ENCODE data around the gene SLX4.
"Not testable (repeated sequence)": the region's sequence is repeated elsewhere in the genome, so short reads cannot be mapped to it uniquely, and the experiment has no call there.

The SLX4 gene, protein sequence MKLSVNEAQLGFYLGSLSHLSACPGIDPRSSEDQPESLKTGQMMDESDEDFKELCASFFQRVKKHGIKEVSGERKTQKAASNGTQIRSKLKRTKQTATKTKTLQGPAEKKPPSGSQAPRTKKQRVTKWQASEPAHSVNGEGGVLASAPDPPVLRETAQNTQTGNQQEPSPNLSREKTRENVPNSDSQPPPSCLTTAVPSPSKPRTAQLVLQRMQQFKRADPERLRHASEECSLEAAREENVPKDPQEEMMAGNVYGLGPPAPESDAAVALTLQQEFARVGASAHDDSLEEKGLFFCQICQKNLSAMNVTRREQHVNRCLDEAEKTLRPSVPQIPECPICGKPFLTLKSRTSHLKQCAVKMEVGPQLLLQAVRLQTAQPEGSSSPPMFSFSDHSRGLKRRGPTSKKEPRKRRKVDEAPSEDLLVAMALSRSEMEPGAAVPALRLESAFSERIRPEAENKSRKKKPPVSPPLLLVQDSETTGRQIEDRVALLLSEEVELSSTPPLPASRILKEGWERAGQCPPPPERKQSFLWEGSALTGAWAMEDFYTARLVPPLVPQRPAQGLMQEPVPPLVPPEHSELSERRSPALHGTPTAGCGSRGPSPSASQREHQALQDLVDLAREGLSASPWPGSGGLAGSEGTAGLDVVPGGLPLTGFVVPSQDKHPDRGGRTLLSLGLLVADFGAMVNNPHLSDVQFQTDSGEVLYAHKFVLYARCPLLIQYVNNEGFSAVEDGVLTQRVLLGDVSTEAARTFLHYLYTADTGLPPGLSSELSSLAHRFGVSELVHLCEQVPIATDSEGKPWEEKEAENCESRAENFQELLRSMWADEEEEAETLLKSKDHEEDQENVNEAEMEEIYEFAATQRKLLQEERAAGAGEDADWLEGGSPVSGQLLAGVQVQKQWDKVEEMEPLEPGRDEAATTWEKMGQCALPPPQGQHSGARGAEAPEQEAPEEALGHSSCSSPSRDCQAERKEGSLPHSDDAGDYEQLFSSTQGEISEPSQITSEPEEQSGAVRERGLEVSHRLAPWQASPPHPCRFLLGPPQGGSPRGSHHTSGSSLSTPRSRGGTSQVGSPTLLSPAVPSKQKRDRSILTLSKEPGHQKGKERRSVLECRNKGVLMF (N-terminal part only)

DNA sequence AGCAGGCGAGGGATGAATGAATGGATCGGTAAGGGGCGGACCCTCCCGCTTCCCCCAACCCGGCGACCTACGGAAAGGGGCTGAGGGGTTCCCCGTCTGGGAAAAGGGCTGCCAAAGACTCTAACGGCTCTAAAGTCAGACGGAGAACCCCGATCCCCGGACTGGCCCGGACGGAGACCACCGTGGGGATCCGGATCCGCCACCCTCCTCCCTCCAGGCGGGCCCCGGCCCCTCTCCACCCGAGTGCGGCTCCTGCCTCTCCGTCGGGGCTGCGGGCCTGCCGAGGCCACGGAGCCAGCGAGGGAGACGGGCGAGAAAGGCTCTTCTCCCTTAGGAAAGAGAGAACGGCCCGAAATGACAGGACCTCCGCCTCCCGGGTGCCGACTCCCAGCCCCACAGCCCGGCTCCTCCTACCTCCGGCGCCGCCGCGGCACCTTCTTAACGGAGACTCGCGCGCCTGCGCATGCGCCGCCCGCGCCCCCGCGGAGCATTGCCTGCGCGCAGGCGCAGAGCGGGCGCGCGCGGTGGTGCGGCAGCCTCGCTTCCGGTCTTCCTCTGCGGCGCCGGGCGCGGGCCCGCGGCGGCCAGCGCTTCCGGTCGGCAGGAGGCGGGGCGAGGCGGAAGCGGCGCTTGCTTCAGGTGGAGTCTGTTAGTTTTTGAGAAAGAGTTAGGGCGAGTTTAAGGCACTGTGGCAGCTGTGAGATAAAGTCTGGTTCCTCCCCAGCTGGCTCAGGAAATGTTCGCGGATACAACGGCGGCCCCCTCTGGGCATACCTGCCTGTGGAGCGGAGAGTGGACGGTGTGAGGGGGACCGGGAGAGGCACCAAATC, at the start of gene SLX4:
TSS of gene SLX4 (minus strand) at position 461 of the 830 bp plus-strand sequence. CDS start 2,642 bp downstream, outside the sequence.
- peak; percentile 93 for DNase-seq

DNA sequence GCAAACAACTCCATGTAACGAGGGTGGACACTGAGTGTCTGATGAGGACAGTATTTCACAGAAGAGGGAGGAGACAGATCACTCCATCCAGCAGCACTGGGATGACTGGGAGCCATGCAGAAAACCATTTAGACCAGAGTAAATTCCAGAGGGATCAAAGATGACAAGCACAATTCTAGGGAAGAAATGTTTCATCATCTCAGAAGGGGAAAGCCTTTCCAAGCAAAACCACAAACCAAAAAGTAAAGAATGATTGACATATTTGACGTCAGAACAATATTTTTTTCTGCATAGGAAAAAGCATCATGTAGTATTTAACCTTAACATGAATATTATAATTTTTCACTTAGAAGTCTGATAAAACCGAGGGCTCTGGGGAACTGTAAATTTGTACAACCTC, 47.8 kb upstream of the SLX4 start:
- no peak for DNase-seq

DNA sequence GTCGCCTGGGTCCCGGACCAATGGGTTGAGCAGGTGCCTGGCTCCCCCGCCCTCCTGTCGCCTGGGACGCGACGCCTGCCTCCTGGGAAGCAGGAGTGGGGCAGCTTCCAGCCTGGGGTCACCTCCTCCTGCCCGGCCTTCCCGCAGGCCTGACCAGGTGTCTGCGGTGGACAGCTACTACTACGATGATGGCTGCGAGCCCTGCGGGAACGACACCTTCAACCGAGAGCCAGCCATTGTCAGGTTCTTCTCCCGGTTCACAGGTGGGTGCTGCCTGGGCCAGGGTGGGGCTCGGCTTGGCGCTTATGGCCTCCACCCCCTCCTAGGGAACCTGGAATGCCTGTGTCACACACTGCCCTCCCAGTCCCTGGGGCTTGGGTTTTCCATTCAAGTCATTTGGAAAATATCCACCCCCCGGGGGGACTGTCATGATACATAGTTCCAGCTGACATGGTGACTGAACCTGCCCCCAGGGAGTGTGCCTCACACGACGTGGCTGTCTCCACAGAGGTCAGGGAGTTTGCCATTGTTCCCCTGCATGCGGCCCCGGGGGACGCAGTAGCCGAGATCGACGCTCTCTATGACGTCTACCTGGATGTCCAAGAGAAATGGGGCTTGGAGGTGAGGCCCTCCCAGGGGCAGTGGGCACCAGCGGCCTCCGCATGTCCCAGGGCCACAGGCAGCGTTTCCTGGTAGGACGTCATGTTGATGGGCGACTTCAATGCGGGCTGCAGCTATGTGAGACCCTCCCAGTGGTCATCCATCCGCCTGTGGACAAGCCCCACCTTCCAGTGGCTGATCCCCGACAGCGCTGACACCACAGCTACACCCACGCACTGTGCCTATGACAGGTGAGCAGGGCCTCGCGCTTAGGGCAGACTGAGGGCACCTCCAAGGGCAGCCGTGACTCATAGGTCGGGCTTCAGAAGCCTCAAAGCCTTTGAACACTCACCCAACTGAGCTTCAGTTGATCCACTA, 45.4 kb upstream of the SLX4 start:
- DNase-seq, result no peak

DNA sequence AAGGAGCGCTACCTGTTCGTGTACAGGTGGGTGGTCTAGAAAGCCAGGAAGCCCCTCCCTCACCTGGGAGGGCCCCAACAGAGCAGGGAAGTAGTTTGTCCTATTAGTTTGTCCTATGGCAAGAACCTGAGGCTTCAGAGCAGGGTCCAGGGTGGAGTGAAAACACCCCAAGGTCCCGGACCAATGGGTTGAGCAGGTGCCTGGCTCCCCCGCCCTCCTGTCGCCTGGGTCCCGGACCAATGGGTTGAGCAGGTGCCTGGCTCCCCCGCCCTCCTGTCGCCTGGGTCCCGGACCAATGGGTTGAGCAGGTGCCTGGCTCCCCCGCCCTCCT, 44.7 kb upstream of the SLX4 start:
- DNase-seq, result not testable (repeated sequence)

DNA sequence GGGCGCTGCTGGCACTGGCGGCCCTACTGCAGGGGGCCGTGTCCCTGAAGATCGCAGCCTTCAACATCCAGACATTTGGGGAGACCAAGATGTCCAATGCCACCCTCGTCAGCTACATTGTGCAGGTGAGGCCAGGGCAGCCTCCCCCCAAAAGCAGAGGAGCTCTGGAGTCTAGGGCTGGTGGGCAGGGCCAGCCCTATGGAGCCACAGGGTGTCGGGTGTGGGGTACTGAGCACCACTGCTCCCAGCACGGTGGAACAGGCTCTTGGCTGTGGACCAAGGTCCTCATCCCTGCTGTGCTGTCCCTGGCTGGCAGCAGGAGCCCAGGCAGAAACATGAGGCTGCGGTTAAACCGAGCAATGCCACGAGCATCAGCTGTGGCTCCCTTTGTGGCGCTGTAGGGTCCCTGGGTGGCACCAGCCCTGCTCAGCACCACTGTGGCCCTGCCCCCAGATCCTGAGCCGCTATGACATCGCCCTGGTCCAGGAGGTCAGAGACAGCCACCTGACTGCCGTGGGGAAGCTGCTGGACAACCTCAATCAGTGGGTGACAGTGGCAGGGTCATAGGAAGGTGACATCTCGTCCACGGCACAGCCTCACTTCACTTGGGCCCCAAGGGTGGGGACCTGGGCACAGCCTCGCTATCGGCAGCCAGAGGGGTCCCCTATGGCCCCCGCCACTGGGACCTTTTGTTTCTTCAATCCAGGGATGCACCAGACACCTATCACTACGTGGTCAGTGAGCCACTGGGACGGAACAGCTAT, 44.2 kb upstream of the SLX4 start:
- DNase-seq, result no peak

DNA sequence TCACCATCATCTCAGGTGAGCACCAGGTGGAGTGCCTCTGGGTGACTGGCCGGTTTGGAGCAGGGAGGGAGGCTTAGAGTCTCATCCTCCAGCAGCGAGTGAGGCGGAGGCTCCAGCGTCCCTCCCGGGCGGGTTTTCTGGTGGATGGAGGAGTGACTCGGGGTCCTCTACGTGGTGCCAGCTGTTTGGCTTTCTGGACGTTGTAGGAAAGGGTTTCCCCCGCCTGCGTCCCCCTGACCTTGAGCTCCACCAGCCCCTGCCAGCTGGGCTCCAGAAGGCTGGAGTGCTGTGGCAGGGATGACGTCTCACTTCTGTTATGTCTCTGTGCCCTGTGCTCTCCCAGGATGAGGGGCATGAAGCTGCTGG, 43.6 kb upstream of the SLX4 start:
- no peak for DNase-seq

DNA sequence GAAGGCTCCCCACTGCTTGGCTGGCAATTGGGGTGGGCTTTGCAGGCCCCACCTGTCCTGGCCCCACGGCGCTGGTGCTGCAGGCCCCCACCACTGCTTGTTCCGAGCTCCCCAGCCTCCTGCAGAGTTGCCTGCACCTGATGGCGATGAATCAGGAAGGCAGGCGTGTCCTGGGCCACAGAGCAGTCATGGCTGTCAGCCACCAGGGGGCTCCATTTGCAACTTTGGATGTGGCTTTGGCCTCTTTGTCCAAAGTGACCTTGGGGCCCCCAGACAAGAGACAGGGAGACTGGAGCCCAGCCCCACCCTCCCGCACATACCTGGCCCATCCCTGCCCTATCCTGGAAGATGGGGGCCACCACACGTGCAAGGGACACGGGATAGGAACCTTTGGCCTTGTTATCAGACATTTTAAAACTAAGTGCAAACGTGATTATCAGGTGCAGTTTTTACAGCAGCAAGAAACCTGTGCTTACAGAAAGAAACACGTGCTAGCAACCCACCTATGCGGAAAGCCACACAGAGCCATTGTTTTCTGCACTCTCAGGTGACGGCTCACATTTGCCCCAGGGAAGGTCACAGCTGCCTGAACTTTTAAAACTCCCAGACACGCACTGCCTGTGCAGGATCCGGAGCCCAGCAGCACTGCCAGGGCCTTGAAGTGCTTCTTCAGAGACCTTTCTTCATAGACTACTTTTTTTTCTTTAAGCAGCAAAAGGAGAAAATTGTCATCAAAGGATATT, 43.0 kb upstream of the SLX4 start, which contains the start of gene DNASE1:
TSS of gene DNASE1 (plus strand) at position 443 of the 743 bp plus-strand sequence. CDS start 683 bp downstream, outside the sequence.
- peak; percentile 68 for DNase-seq

DNA sequence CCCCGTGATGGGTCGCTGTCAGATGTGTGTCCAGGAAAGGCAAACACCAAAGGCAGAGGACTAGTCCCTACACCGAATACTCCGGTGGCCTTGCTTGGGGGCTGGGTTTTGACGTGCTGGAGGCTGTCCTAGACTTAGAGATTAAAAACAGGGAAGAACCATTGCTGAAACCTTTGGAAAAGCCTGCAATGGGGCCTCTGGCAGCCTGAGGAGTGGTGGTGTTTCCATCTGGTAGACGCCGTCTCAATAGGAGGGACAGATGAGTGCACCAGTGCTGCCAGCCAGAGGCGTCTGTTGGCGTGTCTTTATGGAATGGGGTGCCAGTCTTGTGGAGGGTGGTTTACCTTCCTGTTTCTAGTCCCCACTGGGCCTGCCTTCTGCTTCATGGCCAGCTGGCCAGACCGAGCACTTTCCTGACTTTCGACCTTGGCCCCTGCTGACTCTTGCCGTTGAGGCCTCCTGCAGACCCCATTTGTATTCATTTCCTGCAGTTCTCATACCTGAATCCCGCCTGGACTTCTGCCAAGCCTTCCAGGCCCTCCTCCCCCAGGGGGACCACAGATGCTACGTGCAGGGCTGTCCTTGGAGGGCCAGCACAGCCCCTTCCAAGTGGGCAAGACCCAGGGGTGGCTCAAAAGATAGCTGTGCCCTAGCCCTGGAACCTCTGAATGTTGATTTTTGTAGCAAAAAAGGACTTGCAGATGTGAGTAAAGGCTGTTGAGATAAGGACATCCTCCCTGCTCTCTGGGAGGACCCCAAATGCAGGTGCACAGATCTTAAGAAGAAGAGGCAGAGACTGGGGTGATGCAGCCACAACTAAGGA, 41.2 kb upstream of the SLX4 start:
- DNase-seq, result no peak

DNA sequence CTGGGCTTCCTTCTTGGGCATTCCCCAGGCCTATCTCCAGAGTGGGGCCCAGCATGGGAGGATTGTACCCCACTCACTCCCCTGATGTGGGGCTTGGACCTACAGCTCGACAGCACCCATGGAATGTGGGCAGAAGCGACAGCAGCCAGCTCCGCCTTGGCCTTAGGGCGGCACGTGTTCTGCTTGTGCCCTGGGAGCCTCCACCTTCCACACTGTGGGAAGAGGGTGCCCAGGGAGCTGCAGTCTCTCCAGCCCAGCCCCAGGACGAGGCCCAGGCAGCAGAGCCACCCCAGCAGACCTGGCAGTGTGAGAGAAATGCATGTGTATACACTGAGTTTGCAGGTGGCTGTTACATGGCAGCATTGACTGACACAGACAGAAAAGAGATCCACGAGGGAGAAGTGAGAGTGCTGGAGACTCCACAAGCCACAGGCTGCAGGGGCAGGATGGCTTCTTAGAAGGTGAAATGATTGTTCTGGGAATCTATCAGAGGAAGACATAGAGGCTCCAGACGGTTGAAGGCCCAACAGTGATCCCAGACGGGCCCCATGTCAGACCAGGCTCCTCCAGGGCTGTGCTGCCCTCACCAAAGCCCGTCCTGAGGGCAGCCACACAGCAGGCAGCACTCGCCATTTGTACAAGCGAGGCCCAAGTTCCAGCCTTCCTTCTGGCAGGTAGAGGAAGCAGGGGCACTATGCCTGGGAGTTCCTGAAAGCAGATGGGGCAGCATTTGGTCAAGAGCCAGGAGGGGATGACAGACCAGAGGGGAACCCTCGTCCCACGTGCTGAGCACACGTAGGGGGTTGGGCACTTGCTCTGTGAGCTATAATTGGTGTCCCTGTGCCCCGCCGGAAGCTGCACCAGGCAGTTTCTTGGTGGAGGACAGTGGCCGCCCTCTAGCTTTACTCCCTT, 40.3 kb upstream of the SLX4 start:
- DNase-seq, result no peak

DNA sequence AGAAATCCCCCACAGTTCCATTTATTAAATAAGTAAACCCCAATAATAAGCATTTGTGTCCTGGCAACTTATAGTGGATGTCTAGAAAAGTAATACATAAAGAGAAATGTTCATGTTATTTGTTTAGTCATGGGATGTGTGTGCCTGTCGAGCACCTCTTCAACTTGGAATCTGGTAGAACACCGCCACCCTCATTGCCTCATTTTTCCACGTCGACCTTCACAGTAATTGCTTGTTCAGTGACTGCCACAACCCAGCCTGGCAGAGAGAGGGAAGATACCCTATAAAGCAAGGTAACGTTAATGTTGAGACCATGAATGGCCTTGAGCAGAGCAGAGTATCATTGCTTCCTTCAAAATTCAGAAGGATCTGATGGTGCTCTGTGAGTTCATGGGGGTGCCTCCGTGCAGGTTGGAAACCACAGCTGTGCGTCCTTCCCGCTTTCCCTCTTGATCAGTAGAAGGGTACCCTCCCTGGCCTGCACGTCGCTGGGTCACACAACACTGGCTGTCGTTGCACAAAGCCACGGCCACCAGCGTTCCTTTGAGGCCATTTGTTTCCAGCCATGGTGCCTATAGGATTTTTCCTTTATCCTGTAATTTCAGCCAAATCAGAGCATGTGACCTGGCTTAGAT, 39.3 kb upstream of the SLX4 start:
- no peak for DNase-seq

DNA sequence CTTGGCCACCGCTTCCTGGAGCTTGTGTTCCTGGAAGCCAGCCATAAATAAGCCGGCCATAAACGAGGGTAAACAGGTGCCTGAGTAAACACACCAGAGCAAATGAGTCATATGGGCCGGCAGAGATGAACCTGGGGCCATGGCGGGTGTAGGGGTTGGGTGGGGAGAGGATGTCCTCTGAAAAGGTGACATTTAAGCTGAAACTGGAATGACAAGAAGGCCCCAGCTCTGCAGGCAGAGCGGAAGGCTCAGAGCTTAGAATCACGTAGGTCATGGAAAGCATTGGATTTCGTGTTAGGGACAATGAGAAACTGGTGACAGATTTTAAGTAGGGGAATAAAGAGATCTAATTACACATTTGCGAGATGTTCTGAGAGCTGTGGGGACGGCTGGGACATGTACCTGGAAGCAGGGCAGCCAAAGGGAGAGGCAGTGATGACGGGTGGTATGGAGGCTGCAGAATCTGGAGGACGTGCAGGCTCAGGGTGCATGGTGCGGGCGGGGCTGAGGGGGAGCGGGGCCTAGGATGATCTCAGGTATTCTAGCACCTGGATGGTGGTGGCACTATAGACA, 35.0 kb upstream of the SLX4 start:
- no peak for DNase-seq

DNA sequence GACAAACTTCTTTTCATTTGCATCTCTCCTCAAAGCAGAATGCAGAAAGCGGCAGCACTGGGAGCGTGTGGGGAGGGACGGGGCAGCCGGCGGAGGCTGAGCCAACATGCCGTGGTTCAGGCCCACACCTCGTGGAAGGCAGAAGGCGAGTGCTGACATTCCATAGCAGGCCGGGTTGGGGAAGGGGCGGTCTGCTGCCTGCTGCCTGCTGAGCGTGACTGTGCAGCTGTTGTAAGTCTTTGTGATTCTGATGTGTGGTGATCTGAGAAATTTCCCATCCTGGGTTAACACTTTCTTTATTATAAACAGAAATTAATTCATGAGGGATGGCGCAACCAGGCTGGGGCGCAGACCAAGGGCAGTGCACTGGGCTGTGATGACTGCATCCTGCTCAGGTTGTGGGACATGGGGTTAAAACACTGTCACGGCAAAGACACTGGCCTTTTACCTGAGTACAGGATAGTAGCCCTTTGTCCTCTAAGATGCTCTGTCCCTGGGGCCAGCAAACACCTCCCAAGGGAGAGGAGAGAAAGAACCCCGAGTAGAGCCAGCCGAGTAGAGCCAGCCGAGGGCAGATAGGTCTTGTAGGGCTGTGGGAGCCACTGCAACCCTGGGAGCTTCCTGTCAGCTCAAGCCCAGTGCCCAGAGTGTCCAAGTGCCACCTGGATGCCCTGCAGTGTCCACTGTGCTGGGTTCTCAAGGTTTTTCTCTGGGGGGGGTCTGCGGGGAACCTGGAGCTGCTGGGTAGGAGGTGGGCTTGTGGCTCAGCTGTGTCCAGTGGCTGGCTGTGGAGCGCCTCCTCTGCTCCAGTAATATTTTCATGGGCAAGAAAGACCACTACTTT, 34.3 kb upstream of the SLX4 start:
- DNase-seq, result no peak

DNA sequence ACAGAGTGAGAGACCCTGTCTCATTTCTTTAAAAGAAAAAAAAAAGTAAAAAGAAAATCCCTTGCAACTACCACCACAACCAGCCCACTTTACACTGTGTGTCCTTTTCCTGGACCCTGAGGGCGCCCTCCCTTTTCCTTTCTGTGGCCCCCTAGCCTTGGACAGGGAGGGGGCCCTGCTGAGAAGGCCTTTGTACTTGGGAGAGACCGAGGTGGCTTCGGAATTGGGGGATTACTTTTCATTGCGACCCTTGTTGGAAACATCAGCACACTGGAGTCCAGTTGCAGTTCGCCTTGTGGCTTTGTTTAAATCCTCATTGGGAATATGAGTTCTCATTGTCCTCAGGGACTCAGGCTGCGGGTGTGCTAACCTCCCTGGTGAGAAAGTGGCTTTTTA, 33.7 kb upstream of the SLX4 start:
- DNase-seq, result no peak

DNA sequence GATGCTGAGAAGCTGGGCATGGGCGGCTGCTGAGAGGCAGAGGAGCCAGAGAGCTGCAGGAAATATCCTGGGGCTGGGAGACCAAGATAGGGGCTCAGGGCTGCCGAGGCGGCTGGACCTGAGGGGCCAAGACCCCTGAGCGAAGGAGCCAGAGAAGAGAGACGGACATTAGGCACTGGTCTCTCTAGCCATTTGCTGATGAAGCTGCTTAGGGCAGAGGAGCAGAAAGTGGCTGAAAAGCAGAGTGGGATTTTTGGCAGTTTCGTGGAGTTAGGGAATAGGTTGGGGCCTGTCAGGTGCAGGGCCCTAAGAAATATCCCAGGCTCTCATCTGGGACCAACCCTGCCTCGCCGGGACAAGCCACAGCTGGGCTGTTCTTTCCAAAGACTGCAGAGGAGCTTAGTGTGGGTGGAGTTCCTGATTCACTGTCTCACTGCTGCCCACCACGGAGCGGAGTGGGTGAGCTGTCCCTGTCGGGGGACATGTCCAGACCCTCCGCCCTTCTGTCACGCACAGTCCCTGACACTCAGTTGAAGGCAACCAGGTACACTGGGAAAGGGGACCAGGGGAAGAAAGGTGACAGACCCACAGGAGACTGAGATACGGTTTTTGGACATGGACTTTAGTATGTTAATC, 31.8 kb upstream of the SLX4 start:
- DNase-seq, result no peak

DNA sequence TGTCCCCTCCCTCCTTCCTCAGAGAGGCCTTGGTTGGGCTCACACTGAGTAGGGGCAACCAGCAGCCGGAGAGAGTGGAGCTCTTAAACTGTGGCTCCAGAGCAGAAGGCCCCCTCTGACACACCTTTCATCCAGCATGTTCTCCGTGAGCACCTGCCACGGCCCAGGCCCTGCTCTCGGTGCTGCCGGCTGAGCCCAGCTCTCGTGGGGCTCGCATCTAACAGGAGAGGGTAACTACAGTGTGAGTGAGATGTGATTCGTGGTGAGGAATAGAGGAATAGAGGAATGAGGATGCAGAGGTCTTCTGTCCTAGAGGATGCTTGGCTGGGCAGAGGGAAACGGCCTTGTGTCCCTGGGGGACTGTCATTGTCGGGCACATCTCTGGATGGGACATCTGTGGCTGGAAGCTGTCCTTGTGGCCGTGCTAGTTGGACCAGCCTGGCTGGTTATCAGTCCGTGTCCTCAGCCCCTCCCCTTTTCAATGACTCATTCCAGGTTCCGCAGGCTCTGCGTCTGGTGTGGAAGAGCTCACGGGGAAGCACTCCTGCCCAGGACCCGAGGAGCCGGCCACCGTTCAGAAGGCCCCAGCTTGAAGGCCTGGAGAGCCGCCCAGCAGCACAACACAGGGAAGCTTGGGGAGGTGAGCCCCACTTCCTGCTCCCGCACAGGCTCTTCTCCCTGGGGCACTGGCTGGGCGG, 31.1 kb upstream of the SLX4 start:
- DNase-seq, result no peak

Measured in activated CD4-positive, alpha-beta T cell treated with anti-CD3 and anti-CD28 coated beads, Interleukin-2, amount 50 U/mL, for 16 hours (primary cell).